GM23338 (cell line): Measurements from ENCODE around the gene SPP1.

Experiments used
- CREB1 ChIP-seq: fragments of 250-450 bp; sonication (Bioruptor Pico); IDR thresholded peaks from 2 replicates; pipeline ENCODE4 v1.5.0; 2020; ENCODE audit warnings: low read depth, mild to moderate bottlenecking, moderate library complexity
- EZH2 ChIP-seq: fragments of 200-600 bp; sonication (generic); IDR thresholded peaks from one replicate; pipeline ENCODE4 v1.8.0; 2017; ENCODE audit warnings: antibody characterized with exemption, mild to moderate bottlenecking, low read depth; ENCODE audit not compliant: unreplicated experiment
- EZH2phosphoT487 ChIP-seq: fragments of 200-600 bp; sonication (generic); IDR thresholded peaks from one replicate; pipeline ENCODE4 v1.8.1; 2018; ENCODE audit warnings: antibody characterized with exemption; ENCODE audit not compliant: unreplicated experiment
- JUNB ChIP-seq: IDR thresholded peaks from one replicate; pipeline ENCODE4 v1.6.1; 2016; ENCODE audit warnings: antibody characterized with exemption; ENCODE audit not compliant: unreplicated experiment
- NANOG ChIP-seq: IDR thresholded peaks from 2 replicates; pipeline ENCODE4 v1.6.1; 2016; ENCODE audit warnings: antibody characterized with exemption, borderline replicate concordance
- POLR2AphosphoS5 ChIP-seq: IDR thresholded peaks from 2 replicates; pipeline ENCODE4 v1.6.1; 2016; ENCODE audit warnings: antibody characterized with exemption, low read depth
- STAT1 ChIP-seq: IDR thresholded peaks from one replicate; pipeline ENCODE4 v1.6.1; 2016; ENCODE audit warnings: antibody characterized with exemption; ENCODE audit not compliant: unreplicated experiment
- ZNF114 ChIP-seq: fragments of 250-450 bp; sonication (Bioruptor Pico); IDR thresholded peaks from 2 replicates; pipeline ENCODE4 v1.5.0; 2020; ENCODE audit warnings: mild to moderate bottlenecking, moderate library complexity
- ZNF331 ChIP-seq: fragments of 250-450 bp; sonication (Bioruptor Pico); IDR thresholded peaks from 2 replicates; pipeline ENCODE4 v1.5.0; 2020; ENCODE audit warnings: low read depth, mild to moderate bottlenecking, moderate library complexity
- TF ChIP-seq, protein P1 (sequence below), 2 experiments: fragments of 200-600 bp in 1 of 2; sonication (generic) in 1 of 2; conservative IDR thresholded peaks; 2 replicates each; pipeline versions ENCODE4 v1.5.1 to v1.6.1; 2016 to 2017; ENCODE audit warnings: antibody characterized with exemption in 2 of 2, low read depth in 2 of 2, mild to moderate bottlenecking in 2 of 2, moderate library complexity in 1 of 2
- TF ChIP-seq, protein P2 (sequence below): IDR thresholded peaks from one replicate; pipeline ENCODE4 v1.6.1; 2018; ENCODE audit warnings: antibody characterized with exemption; ENCODE audit not compliant: unreplicated experiment
- TF ChIP-seq, protein P3 (sequence below): IDR thresholded peaks from 2 replicates; pipeline ENCODE4 v1.6.1; 2016; ENCODE audit warnings: antibody characterized with exemption
- TF ChIP-seq, protein P4 (sequence below): fragments of 250-450 bp; sonication (Bioruptor Pico); IDR thresholded peaks from 2 replicates; pipeline ENCODE4 v1.5.0; 2020; ENCODE audit warnings: mild to moderate bottlenecking, moderate library complexity

DNA sequence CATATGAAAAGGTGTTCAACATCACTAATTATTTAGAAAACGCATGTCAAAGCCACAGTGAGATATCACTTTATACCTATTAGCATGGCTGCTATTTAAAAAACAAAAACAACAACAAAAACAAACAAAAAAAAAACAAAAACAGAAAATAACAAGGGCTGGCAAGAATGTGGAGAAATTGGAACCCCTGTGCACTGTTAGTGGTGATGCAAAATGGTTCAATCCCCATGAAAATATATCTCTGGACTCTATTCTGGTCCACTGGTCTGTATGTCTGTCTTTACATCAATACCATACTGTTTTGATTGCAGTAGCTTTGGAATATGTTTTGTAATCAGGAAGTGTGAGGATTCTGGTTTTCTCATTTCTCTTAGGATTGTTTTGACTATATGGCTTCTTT, 43.6 kb upstream of the SPP1 start:
- TF ChIP-seq, protein P1, sequence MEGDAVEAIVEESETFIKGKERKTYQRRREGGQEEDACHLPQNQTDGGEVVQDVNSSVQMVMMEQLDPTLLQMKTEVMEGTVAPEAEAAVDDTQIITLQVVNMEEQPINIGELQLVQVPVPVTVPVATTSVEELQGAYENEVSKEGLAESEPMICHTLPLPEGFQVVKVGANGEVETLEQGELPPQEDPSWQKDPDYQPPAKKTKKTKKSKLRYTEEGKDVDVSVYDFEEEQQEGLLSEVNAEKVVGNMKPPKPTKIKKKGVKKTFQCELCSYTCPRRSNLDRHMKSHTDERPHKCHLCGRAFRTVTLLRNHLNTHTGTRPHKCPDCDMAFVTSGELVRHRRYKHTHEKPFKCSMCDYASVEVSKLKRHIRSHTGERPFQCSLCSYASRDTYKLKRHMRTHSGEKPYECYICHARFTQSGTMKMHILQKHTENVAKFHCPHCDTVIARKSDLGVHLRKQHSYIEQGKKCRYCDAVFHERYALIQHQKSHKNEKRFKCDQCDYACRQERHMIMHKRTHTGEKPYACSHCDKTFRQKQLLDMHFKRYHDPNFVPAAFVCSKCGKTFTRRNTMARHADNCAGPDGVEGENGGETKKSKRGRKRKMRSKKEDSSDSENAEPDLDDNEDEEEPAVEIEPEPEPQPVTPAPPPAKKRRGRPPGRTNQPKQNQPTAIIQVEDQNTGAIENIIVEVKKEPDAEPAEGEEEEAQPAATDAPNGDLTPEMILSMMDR (conservative IDR thresholded peaks at IDR 0.05; ENCODE audit: low read depth in 2 of 2) = no peak
- no peak for TF ChIP-seq EZH2
- TF ChIP-seq EZH2phosphoT487 = no peak
- no peak for TF ChIP-seq CREB1
- TF ChIP-seq, protein P2, sequence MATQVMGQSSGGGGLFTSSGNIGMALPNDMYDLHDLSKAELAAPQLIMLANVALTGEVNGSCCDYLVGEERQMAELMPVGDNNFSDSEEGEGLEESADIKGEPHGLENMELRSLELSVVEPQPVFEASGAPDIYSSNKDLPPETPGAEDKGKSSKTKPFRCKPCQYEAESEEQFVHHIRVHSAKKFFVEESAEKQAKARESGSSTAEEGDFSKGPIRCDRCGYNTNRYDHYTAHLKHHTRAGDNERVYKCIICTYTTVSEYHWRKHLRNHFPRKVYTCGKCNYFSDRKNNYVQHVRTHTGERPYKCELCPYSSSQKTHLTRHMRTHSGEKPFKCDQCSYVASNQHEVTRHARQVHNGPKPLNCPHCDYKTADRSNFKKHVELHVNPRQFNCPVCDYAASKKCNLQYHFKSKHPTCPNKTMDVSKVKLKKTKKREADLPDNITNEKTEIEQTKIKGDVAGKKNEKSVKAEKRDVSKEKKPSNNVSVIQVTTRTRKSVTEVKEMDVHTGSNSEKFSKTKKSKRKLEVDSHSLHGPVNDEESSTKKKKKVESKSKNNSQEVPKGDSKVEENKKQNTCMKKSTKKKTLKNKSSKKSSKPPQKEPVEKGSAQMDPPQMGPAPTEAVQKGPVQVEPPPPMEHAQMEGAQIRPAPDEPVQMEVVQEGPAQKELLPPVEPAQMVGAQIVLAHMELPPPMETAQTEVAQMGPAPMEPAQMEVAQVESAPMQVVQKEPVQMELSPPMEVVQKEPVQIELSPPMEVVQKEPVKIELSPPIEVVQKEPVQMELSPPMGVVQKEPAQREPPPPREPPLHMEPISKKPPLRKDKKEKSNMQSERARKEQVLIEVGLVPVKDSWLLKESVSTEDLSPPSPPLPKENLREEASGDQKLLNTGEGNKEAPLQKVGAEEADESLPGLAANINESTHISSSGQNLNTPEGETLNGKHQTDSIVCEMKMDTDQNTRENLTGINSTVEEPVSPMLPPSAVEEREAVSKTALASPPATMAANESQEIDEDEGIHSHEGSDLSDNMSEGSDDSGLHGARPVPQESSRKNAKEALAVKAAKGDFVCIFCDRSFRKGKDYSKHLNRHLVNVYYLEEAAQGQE = no peak
- TF ChIP-seq, protein P3, sequence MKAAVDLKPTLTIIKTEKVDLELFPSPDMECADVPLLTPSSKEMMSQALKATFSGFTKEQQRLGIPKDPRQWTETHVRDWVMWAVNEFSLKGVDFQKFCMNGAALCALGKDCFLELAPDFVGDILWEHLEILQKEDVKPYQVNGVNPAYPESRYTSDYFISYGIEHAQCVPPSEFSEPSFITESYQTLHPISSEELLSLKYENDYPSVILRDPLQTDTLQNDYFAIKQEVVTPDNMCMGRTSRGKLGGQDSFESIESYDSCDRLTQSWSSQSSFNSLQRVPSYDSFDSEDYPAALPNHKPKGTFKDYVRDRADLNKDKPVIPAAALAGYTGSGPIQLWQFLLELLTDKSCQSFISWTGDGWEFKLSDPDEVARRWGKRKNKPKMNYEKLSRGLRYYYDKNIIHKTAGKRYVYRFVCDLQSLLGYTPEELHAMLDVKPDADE = no peak
- TF ChIP-seq POLR2AphosphoS5 = peak; percentile 58
- no peak for TF ChIP-seq NANOG
- no peak for TF ChIP-seq JUNB
- TF ChIP-seq STAT1 = no peak
- TF ChIP-seq, protein P4, sequence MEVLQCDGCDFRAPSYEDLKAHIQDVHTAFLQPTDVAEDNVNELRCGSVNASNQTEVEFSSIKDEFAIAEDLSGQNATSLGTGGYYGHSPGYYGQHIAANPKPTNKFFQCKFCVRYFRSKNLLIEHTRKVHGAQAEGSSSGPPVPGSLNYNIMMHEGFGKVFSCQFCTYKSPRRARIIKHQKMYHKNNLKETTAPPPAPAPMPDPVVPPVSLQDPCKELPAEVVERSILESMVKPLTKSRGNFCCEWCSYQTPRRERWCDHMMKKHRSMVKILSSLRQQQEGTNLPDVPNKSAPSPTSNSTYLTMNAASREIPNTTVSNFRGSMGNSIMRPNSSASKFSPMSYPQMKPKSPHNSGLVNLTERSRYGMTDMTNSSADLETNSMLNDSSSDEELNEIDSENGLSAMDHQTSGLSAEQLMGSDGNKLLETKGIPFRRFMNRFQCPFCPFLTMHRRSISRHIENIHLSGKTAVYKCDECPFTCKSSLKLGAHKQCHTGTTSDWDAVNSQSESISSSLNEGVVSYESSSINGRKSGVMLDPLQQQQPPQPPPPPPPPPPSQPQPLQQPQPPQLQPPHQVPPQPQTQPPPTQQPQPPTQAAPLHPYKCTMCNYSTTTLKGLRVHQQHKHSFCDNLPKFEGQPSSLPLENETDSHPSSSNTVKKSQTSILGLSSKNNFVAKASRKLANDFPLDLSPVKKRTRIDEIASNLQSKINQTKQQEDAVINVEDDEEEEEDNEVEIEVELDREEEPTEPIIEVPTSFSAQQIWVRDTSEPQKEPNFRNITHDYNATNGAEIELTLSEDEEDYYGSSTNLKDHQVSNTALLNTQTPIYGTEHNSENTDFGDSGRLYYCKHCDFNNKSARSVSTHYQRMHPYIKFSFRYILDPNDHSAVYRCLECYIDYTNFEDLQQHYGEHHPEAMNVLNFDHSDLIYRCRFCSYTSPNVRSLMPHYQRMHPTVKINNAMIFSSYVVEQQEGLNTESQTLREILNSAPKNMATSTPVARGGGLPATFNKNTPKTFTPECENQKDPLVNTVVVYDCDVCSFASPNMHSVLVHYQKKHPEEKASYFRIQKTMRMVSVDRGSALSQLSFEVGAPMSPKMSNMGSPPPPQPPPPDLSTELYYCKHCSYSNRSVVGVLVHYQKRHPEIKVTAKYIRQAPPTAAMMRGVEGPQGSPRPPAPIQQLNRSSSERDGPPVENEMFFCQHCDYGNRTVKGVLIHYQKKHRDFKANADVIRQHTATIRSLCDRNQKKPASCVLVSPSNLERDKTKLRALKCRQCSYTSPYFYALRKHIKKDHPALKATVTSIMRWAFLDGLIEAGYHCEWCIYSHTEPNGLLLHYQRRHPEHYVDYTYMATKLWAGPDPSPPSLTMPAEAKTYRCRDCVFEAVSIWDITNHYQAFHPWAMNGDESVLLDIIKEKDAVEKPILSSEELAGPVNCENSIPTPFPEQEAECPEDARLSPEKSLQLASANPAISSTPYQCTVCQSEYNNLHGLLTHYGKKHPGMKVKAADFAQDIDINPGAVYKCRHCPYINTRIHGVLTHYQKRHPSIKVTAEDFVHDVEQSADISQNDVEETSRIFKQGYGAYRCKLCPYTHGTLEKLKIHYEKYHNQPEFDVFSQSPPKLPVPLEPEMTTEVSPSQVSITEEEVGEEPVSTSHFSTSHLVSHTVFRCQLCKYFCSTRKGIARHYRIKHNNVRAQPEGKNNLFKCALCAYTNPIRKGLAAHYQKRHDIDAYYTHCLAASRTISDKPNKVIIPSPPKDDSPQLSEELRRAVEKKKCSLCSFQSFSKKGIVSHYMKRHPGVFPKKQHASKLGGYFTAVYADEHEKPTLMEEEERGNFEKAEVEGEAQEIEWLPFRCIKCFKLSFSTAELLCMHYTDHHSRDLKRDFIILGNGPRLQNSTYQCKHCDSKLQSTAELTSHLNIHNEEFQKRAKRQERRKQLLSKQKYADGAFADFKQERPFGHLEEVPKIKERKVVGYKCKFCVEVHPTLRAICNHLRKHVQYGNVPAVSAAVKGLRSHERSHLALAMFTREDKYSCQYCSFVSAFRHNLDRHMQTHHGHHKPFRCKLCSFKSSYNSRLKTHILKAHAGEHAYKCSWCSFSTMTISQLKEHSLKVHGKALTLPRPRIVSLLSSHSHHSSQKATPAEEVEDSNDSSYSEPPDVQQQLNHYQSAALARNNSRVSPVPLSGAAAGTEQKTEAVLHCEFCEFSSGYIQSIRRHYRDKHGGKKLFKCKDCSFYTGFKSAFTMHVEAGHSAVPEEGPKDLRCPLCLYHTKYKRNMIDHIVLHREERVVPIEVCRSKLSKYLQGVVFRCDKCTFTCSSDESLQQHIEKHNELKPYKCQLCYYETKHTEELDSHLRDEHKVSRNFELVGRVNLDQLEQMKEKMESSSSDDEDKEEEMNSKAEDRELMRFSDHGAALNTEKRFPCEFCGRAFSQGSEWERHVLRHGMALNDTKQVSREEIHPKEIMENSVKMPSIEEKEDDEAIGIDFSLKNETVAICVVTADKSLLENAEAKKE (CRISPR knock-in tag) = no peak
- no peak for TF ChIP-seq ZNF114 (CRISPR knock-in tag)
- TF ChIP-seq ZNF331 (CRISPR knock-in tag) = no peak
